Liver (tissue), 9 donors: ENCODE data around the gene SPAM1. TPM values are rescaled to one million over a fixed set of nuclear protein-coding genes. Genes with fewer than 3 reads are reported as not detected.

Experiments
- DNase-seq: peaks from one replicate; pipeline ENCODE4 v3.0.0-alpha.2; 2017; ENCODE audit warnings: low spot score
- H3K27ac ChIP-seq, 2 donors: one replicate each; pipeline ENCODE4 v1.7.0; 2013; ENCODE audit warnings: inconsistent platforms in 2 of 2, low read length in 2 of 2, control low read depth in 1 of 2, low read depth in 1 of 2, mild to moderate bottlenecking in 1 of 2
- H3K27me3 ChIP-seq, 4 donors: one replicate each; pipeline versions ENCODE4 v1.6.1 to v1.7.0; 2013; ENCODE audit warnings: low read length in 3 of 4, inconsistent platforms in 1 of 4, mild to moderate bottlenecking in 1 of 4, moderate library complexity in 1 of 4; ENCODE audit not compliant: control insufficient read depth in 4 of 4, insufficient read depth in 4 of 4
- H3K36me3 ChIP-seq, 4 donors: one replicate each; pipeline versions ENCODE4 v1.6.1 to v1.7.0; 2013; ENCODE audit warnings: low read length in 3 of 4, mild to moderate bottlenecking in 3 of 4, low read depth in 1 of 4, moderate library complexity in 1 of 4; ENCODE audit not compliant: control insufficient read depth in 4 of 4, insufficient read depth in 3 of 4
- H3K4me1 ChIP-seq, 4 donors: one replicate each; pipeline versions ENCODE4 v1.6.1 to v1.7.0; 2013; ENCODE audit warnings: low read length in 3 of 4, mild to moderate bottlenecking in 3 of 4, moderate library complexity in 1 of 4; ENCODE audit not compliant: control insufficient read depth in 4 of 4, insufficient read depth in 4 of 4
- H3K4me3 ChIP-seq, 3 donors: one replicate each; pipeline versions ENCODE4 v1.6.1 to v1.7.0; 2013; ENCODE audit warnings: low read length in 3 of 3, control low read depth in 1 of 3, low read depth in 1 of 3, mild to moderate bottlenecking in 1 of 3
- H3K9ac ChIP-seq, 2 donors: one replicate each; pipeline ENCODE4 v1.7.0; 2013; ENCODE audit warnings: low read length in 2 of 2, mild to moderate bottlenecking in 2 of 2, moderate library complexity in 2 of 2, control low read depth in 1 of 2, low read depth in 1 of 2
- H3K9me3 ChIP-seq, 4 donors: one replicate each; pipeline versions ENCODE4 v1.6.1 to v1.7.0; 2013; ENCODE audit warnings: low read length in 3 of 4; ENCODE audit not compliant: control insufficient read depth in 4 of 4
- EGR1 ChIP-seq, 2 donors: IDR thresholded peaks; 2 replicates each; pipeline ENCODE4 v1.6.1; 2016 to 2018; ENCODE audit warnings: antibody characterized with exemption in 2 of 2, low read depth in 2 of 2
- FOXA1 ChIP-seq: IDR thresholded peaks from 2 replicates; pipeline ENCODE4 v1.6.1; 2016; ENCODE audit warnings: antibody characterized with exemption
- FOXA2 ChIP-seq: IDR thresholded peaks from 2 replicates; pipeline ENCODE4 v1.6.1; 2016; ENCODE audit warnings: antibody characterized with exemption
- GABPA ChIP-seq, 2 donors: IDR thresholded peaks in 1 of 2; conservative IDR thresholded peaks in 1 of 2; 2 replicates each; pipeline ENCODE4 v1.6.1; 2016; ENCODE audit warnings: antibody characterized with exemption in 2 of 2, mild to moderate bottlenecking in 1 of 2, moderate library complexity in 1 of 2
- HNF4A ChIP-seq, 2 donors: conservative IDR thresholded peaks; 2 replicates each; pipeline ENCODE4 v1.6.1; 2016; ENCODE audit warnings: antibody characterized with exemption in 2 of 2, mild to moderate bottlenecking in 2 of 2
- HNF4G ChIP-seq: IDR thresholded peaks from 2 replicates; pipeline ENCODE4 v1.6.1; 2016; ENCODE audit warnings: antibody characterized with exemption
- JUND ChIP-seq, 2 donors: IDR thresholded peaks; 2 replicates each; pipeline ENCODE4 v1.6.1; 2016; ENCODE audit warnings: antibody characterized with exemption in 2 of 2
- RAD21 ChIP-seq, 2 donors: IDR thresholded peaks; 2 replicates each; pipeline ENCODE4 v1.6.1; 2016; ENCODE audit warnings: antibody characterized with exemption in 2 of 2, mild to moderate bottlenecking in 2 of 2
- SP1 ChIP-seq: IDR thresholded peaks from 2 replicates; pipeline ENCODE4 v1.6.1; 2018; ENCODE audit warnings: antibody characterized with exemption, mild to moderate bottlenecking
- TAF1 ChIP-seq: conservative IDR thresholded peaks from 2 replicates; pipeline ENCODE4 v1.6.1; 2016; ENCODE audit warnings: antibody characterized with exemption, mild to moderate bottlenecking
- YY1 ChIP-seq: IDR thresholded peaks from 2 replicates; pipeline ENCODE4 v1.6.1; 2016; ENCODE audit warnings: antibody characterized with exemption, mild to moderate bottlenecking
- WGBS: extraction: QIAGEN DNeasy Blood & Tissue Kit; methylation state at CpG from one replicate; pipeline ENCODE4 v1.1.7; 2013; 5-methylcytosine and 5-hydroxymethylcytosine counted together
- polyA plus RNA-seq, 2 donors: library from polyadenylated mRNA; stranded (reverse) in 1 of 2; unstranded in 1 of 2; fragments of 200-250 nt in 1 of 2; fragments of >200 nt in 1 of 2; fragmentation: Nextera tagmentation in 1 of 2; extraction: Ambion mirVana in 1 of 2; gene quantifications; one replicate each; pipeline versions ENCODE4 v1.2.1 to v1.2.3, GENCODE V29; 2013 to 2015
- total RNA-seq, 2 donors: library from RNA; depleted of rRNA; stranded (reverse); fragments of >200 nt; gene quantifications; one replicate each; pipeline ENCODE4 v1.2.3, GENCODE V29; 2014
- TF ChIP-seq, protein P1 (sequence below): fragments of 150-350 bp; IDR thresholded peaks from 2 replicates; pipeline ENCODE4 v1.5.1; 2017; ENCODE audit warnings: improper control_type of control experiment, low read depth, low read length; ENCODE audit not compliant: missing input control
- TF ChIP-seq, protein P2 (sequence below): IDR thresholded peaks from 2 replicates; pipeline ENCODE4 v1.6.1; 2016; ENCODE audit warnings: antibody characterized with exemption
- TF ChIP-seq, protein P3 (sequence below): IDR thresholded peaks from 2 replicates; pipeline ENCODE4 v1.6.1; 2016; ENCODE audit warnings: antibody characterized with exemption, mild to moderate bottlenecking
- TF ChIP-seq, protein P4 (sequence below): IDR thresholded peaks from 2 replicates; pipeline ENCODE4 v1.6.1; 2016; ENCODE audit warnings: antibody characterized with exemption
- donor health status: healthy.
- donor health status: healthy.
- donor health status: healthy.
- donor health status: healthy.
- donor health status: healthy.

Gene SPAM1
- total and polyA plus RNA-seq, 4 donors = not detected

DNA sequence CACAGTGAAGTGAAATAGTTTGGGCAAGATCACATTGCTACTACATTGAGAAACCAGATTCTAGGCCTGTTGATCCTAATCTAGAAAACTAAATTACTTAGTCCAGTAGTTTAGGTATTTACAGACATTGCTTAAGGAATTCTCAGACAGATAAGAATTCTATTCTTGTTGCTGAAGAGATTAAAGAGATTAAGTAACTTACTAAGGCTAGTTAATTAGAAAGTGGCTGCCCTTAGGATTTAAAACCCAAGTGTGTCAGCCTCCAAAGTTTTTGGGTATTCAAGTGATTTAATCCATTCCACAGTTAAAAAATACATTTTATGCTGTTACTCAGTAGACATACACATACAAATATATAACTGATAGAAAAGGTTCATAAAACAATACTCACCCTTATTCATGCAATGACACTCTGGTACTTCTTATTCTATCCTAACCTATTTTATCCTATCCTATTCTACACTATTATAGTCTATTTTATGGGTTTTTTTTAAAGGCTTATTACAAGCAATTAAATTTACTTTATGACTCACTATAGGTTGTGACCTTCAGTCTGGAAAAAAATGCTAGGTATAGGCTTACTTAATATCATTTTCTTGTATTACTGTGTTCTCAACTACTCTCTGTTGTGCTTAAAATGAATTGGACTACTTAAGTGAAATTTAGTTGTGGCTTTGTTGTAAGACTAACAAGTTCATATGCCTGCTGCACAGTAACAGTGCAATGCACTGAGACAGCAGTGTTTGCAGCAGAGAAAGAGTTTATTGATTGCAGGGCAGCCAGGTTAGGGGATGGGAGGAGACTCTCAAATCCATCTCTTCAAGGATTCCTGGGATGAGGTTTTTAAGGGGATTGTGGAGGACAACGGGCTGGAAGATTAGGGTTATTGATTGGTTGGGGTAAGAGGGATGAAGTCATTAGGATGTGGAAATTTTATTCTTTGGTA, 10.7 kb downstream of the SPAM1 start:
- Histone ChIP-seq H3K36me3 (no peaks in the 10 kb centered on the region), H3K9me3 (peaks cover 4 to 9% (median 7%) of the 10 kb centered on the region in 4 donors), H3K27ac (no peak overlapping the region), H3K27me3 (no peaks in the 10 kb centered on the region), H3K4me3 (no peak overlapping the region), H3K9ac (no peak overlapping the region), H3K4me1 (no peaks in the 10 kb centered on the region)
- no peak for DNase-seq
- 73% methylated on average over 1 of the region's 1 CpG for WGBS
- TF ChIP-seq SP1 = no peak
- TF ChIP-seq FOXA1 = no peak
- TF ChIP-seq, protein P1, sequence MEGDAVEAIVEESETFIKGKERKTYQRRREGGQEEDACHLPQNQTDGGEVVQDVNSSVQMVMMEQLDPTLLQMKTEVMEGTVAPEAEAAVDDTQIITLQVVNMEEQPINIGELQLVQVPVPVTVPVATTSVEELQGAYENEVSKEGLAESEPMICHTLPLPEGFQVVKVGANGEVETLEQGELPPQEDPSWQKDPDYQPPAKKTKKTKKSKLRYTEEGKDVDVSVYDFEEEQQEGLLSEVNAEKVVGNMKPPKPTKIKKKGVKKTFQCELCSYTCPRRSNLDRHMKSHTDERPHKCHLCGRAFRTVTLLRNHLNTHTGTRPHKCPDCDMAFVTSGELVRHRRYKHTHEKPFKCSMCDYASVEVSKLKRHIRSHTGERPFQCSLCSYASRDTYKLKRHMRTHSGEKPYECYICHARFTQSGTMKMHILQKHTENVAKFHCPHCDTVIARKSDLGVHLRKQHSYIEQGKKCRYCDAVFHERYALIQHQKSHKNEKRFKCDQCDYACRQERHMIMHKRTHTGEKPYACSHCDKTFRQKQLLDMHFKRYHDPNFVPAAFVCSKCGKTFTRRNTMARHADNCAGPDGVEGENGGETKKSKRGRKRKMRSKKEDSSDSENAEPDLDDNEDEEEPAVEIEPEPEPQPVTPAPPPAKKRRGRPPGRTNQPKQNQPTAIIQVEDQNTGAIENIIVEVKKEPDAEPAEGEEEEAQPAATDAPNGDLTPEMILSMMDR = no peak
- TF ChIP-seq, protein P2, sequence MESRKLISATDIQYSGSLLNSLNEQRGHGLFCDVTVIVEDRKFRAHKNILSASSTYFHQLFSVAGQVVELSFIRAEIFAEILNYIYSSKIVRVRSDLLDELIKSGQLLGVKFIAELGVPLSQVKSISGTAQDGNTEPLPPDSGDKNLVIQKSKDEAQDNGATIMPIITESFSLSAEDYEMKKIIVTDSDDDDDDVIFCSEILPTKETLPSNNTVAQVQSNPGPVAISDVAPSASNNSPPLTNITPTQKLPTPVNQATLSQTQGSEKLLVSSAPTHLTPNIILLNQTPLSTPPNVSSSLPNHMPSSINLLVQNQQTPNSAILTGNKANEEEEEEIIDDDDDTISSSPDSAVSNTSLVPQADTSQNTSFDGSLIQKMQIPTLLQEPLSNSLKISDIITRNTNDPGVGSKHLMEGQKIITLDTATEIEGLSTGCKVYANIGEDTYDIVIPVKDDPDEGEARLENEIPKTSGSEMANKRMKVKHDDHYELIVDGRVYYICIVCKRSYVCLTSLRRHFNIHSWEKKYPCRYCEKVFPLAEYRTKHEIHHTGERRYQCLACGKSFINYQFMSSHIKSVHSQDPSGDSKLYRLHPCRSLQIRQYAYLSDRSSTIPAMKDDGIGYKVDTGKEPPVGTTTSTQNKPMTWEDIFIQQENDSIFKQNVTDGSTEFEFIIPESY = no peak
- no peak for TF ChIP-seq RAD21 (IDR thresholded peaks at IDR 0.05)
- TF ChIP-seq HNF4A (conservative IDR thresholded peaks at IDR 0.05) = no peak
- TF ChIP-seq HNF4G = no peak
- TF ChIP-seq, protein P3, sequence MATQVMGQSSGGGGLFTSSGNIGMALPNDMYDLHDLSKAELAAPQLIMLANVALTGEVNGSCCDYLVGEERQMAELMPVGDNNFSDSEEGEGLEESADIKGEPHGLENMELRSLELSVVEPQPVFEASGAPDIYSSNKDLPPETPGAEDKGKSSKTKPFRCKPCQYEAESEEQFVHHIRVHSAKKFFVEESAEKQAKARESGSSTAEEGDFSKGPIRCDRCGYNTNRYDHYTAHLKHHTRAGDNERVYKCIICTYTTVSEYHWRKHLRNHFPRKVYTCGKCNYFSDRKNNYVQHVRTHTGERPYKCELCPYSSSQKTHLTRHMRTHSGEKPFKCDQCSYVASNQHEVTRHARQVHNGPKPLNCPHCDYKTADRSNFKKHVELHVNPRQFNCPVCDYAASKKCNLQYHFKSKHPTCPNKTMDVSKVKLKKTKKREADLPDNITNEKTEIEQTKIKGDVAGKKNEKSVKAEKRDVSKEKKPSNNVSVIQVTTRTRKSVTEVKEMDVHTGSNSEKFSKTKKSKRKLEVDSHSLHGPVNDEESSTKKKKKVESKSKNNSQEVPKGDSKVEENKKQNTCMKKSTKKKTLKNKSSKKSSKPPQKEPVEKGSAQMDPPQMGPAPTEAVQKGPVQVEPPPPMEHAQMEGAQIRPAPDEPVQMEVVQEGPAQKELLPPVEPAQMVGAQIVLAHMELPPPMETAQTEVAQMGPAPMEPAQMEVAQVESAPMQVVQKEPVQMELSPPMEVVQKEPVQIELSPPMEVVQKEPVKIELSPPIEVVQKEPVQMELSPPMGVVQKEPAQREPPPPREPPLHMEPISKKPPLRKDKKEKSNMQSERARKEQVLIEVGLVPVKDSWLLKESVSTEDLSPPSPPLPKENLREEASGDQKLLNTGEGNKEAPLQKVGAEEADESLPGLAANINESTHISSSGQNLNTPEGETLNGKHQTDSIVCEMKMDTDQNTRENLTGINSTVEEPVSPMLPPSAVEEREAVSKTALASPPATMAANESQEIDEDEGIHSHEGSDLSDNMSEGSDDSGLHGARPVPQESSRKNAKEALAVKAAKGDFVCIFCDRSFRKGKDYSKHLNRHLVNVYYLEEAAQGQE = no peak
- TF ChIP-seq, protein P4, sequence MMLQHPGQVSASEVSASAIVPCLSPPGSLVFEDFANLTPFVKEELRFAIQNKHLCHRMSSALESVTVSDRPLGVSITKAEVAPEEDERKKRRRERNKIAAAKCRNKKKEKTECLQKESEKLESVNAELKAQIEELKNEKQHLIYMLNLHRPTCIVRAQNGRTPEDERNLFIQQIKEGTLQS = no peak
- no peak for TF ChIP-seq JUND (IDR thresholded peaks at IDR 0.05)
- no peak for TF ChIP-seq TAF1
- TF ChIP-seq FOXA2 = no peak

DNA sequence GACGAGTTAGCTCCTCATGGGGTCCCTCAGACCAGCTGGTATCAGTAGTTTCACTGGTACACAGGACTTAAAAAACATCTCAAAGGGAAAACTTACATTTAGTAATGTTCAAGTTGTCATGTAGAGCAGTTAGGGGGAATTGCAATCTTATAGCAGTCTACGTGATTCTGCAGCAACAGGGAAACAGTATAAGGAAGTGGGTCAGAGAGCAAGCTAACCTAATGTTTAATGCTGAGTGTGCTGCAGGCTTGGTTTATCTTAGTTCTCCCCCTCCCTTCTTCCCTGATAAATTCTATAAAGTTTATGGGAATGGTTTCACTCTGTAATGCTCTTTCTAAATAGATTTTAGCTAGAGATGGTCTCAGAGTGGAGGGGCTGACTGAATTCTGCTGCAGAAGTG, 11.3 kb downstream of the SPAM1 start:
- Histone ChIP-seq H3K9me3 (peaks cover 4 to 9% (median 7%) of the 10 kb centered on the region in 4 donors), H3K4me3 (no peak overlapping the region), H3K9ac (no peak overlapping the region), H3K27me3 (no peaks in the 10 kb centered on the region), H3K4me1 (no peaks in the 10 kb centered on the region), H3K27ac (no peak overlapping the region), H3K36me3 (no peaks in the 10 kb centered on the region)
- no peak for TF ChIP-seq YY1
- TF ChIP-seq EGR1 (IDR thresholded peaks at IDR 0.05; ENCODE audit: low read depth in 2 of 2) = no peak
- no peak for TF ChIP-seq SP1
- TF ChIP-seq FOXA2 = no peak
- no peak for TF ChIP-seq RAD21 (IDR thresholded peaks at IDR 0.05)
- no peak for TF ChIP-seq GABPA (IDR thresholded peaks at IDR 0.05 in 1 of 2, conservative IDR thresholded peaks at IDR 0.05 in 1 of 2)
- no peak for DNase-seq
- 62% methylated on average over 2 of the region's 2 CpGs for WGBS
